Astrocyte of the spinal cord (primary cell): ENCODE results near the gene MEIS2.

Experiments used
- DNase-seq: peaks from one replicate; pipeline ENCODE4 v3.0.0; 2011; ENCODE audit warnings: low read depth, low spot score
- H3K4me3 ChIP-seq: 2 replicates; pipeline ENCODE4 v1.5.1; 2011; ENCODE audit warnings: low read depth, mild to moderate bottlenecking, low read length, moderate library complexity
- CTCF ChIP-seq: IDR thresholded peaks from 2 replicates; pipeline ENCODE4 v1.5.1; 2012; ENCODE audit warnings: low read depth, mild to moderate bottlenecking, low read length, inconsistent platforms
- in situ Hi-C: cut with HindIII; loops from 2 replicates; pipeline ENCODE4 v1.10.0; 2017; ENCODE audit warnings: low sequenced_read_pairs

The MEIS2 gene

DNA sequence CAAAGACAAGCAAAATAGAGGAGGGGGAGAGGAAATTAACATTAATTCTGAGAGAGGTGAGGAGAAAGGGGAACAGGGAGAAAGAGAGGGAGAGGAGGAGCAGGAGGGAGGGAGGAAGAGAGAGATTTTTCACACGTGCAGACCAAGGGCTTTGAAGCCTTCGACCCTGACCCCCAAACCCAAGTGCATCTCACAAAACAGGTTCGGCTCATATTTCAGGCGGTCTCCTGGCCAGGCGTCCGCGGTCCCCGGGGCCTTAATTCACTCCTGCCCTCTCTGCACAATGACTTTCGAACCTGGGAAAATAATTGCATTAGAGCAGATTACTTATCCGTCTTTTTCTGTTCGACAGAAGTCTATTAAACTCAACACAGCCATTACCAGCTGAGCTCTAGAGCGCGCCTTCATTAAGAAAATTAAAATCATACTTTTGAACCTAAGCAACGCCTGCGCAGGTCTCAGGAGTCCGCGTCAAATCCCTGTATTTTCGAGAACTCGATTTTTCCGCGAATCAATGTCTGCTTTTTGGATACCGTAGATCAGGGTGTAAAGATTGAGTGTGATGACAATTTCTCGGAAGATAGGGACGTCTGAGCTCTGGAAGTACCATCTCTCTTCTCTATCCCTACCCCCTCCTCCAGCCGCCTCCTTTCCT, 220.7 kb downstream of the MEIS2 start:
- in situ Hi-C loops: no loop called here
- no peak for DNase-seq
- no peak for TF ChIP-seq CTCF
- H3K4me3 ChIP-seq: no peak overlapping the region

DNA sequence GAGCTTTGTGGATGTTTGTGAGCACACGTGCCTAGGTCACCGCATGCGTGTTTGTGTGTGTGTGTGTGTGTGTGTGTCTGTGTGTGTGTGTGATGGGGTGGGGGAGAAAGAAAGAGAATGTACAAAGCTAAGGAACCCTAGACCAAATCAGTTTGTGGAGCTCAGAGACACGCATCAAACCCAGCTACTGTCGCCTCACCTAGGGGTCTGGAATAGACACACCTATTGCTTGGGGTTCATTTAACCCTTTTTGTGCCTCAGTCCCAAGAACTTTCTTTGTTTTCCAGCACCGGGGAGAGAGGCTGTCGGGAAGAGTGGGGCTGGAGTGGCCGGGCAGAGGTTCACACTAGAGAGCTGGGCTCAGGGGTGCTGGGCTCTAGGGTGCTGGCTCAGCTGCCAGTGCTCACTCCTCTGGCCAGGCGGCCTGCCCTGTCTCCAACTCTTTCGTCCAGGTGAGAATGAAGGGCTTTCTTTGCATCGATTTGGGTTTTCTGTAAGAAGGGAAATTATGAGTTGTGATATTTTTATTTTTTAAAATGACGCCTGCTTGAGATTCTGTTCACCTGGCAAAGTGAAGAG, 221.6 kb downstream of the MEIS2 start:
- in situ Hi-C loops: no loop called here
- no peak for TF ChIP-seq CTCF
- no peak for DNase-seq
- H3K4me3 ChIP-seq: no peak overlapping the region

DNA sequence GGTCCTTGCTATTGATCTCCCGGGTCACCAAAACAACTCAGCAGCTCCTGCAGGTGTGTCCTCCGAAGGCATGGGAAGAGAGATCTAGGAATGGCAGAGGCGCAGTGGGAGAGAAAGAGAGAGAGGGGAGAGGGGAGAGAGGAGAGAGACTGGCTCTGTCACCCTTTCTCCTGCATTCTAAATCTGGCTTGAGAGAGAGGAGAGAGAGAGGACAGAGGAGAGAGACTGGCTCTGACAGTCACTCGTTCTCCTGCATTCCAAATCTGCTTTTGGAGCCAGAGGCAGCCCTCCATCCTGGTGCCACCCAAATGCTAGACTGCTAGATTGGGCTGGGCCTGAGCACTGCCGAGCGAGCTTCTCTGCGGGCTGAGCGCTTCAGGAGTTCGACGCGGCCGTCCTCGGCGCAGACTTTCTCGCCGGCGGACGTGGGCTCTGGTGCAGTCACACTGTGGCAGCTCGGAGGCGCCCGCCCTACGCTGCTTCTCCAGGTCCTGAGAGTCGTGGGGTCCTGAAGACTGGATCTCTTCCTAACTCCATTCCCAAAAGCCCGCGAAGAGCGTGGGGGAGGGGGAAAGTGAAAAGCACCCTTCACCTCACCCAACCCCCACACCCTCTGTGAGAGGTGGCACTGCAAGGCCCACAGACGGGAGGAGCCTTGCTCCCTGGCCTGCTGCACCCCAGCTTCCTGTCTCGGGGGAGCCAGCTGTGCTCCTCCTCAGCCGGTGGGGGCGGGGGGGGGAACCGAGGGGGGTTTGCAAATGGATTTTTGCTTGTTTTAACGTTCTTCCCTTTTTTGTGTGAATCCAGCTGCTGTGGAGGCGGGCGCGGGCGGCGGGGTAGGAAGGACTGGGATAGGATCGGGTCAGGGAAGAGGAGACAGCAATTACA, 222.3 kb downstream of the MEIS2 start:
- no peak for TF ChIP-seq CTCF
- no peak for DNase-seq
- in situ Hi-C loops: no loop called here
- H3K4me3 ChIP-seq: no peak overlapping the region

- in situ Hi-C loops: no loop called here
- no peak for TF ChIP-seq CTCF
- DNase-seq: no peak
- no peak overlapping the region for H3K4me3 ChIP-seq
Observed at GRCh38 chr15:36877294-36877693, 223.1 kb downstream of the MEIS2 start.

DNA sequence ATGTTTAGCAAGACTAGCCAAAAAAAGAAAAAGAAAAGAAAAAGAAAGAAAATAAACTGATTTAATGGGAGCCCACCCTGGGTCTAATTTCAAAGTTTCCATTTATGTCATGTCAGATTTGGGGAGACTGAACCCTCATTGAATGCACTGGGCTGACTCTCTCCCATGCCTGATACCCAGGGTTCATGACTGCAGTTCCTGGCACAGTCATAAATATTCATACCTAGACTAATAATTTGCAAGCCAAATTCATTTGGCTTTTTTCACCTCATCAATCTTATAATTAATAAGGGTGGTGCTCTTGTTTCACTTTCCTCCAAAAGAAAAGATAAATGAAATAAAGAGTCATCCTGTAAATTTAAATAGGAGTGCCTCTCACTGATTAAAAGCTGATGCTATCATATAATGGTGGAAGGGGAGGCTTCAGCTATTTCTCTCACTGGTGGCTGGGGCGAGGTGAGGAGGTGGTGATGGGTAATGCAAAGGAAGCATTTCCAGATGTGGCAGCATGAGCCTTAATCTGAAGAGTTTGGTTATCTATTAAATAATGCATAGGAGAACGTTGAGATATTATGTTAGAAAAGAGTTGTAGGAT, 224.5 kb downstream of the MEIS2 start:
- no peak for DNase-seq
- no peak for TF ChIP-seq CTCF
- in situ Hi-C loops: no loop called here
- H3K4me3 ChIP-seq: no peak overlapping the region

DNA sequence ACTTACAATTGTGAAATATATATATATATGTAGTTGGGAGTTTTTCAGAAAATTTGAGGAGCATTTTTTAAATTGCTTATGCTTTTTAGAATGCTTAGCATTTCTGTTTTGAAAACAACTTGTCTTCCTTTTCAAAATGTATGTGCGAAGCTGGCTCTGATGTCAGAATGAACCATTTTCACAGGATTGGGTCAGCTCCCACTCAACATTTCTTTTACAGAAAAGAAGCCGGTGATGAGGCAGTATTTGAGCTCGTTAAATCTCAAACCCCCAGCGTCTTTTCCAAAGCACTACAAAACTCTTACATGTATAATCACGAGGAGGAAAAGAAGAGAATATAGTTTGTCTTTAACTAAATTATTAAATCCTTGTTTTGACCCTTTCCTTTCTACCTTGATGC, 225.4 kb downstream of the MEIS2 start:
- in situ Hi-C loops: no loop called here
- DNase-seq: no peak
- H3K4me3 ChIP-seq: no peak overlapping the region
- no peak for TF ChIP-seq CTCF
